NB4 (cell line): ENCODE measurements around the gene TMEM207.

ENCODE experiments used
- MAX ChIP-seq: IDR thresholded peaks from 2 replicates; pipeline ENCODE4 v1.6.1; 2011; ENCODE audit warnings: low read depth, low read length
- MYC ChIP-seq: IDR thresholded peaks from 2 replicates; pipeline ENCODE4 v1.6.1; 2011; ENCODE audit warnings: low read depth, low read length
- POLR2A ChIP-seq: IDR thresholded peaks from 2 replicates; pipeline ENCODE4 v1.6.1; 2011; ENCODE audit warnings: mild to moderate bottlenecking; ENCODE audit not compliant: insufficient read length; ENCODE audit errors: extremely low read depth
- TF ChIP-seq, protein P1 (sequence below): IDR thresholded peaks from one replicate; pipeline ENCODE4 v1.5.1; 2012; ENCODE audit warnings: low read depth, low read length

DNA sequence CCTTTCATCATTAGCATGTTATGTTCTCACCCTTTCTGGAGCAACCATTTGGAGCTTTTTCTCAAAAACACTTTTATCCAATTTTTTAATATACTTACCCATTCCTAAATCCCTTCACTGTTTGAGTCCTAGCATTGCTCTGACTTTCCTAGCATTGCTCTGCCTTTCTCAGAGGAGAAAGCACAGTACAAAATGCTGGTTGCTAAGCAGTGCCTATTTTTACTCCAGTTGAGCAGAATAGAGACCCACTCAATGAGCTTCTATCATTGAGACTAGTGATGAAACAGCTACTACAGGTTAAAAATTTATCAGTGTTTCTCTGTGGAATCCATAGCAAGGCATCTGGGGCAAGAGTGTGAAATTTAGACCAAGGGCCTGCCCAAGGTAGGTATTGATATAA lies 42.4 kb upstream of the TMEM207 start:
- TF ChIP-seq, protein P1, sequence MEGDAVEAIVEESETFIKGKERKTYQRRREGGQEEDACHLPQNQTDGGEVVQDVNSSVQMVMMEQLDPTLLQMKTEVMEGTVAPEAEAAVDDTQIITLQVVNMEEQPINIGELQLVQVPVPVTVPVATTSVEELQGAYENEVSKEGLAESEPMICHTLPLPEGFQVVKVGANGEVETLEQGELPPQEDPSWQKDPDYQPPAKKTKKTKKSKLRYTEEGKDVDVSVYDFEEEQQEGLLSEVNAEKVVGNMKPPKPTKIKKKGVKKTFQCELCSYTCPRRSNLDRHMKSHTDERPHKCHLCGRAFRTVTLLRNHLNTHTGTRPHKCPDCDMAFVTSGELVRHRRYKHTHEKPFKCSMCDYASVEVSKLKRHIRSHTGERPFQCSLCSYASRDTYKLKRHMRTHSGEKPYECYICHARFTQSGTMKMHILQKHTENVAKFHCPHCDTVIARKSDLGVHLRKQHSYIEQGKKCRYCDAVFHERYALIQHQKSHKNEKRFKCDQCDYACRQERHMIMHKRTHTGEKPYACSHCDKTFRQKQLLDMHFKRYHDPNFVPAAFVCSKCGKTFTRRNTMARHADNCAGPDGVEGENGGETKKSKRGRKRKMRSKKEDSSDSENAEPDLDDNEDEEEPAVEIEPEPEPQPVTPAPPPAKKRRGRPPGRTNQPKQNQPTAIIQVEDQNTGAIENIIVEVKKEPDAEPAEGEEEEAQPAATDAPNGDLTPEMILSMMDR, result no peak
- TF ChIP-seq POLR2A, result no peak
- TF ChIP-seq MYC, result no peak
- no peak for TF ChIP-seq MAX
